GM12891 (cell line): ENCODE data around the gene AFDN.

Experiments
- POLR2A ChIP-seq: IDR thresholded peaks from 2 replicates; pipeline ENCODE4 v1.6.1; 2011; ENCODE audit warnings: low read depth, low read length, control low read depth
- POLR2AphosphoS5 ChIP-seq: IDR thresholded peaks from 2 replicates; pipeline ENCODE4 v1.6.1; 2011; ENCODE audit warnings: low read depth, low read length, control low read depth
- POU2F2 ChIP-seq: IDR thresholded peaks from 2 replicates; pipeline ENCODE4 v1.6.1; 2011; ENCODE audit warnings: low read depth, mild to moderate bottlenecking, control low read depth, low read length, moderate library complexity
- TAF1 ChIP-seq: IDR thresholded peaks from 2 replicates; pipeline ENCODE4 v1.6.1; 2011; ENCODE audit warnings: low read depth, low read length, control low read depth

DNA sequence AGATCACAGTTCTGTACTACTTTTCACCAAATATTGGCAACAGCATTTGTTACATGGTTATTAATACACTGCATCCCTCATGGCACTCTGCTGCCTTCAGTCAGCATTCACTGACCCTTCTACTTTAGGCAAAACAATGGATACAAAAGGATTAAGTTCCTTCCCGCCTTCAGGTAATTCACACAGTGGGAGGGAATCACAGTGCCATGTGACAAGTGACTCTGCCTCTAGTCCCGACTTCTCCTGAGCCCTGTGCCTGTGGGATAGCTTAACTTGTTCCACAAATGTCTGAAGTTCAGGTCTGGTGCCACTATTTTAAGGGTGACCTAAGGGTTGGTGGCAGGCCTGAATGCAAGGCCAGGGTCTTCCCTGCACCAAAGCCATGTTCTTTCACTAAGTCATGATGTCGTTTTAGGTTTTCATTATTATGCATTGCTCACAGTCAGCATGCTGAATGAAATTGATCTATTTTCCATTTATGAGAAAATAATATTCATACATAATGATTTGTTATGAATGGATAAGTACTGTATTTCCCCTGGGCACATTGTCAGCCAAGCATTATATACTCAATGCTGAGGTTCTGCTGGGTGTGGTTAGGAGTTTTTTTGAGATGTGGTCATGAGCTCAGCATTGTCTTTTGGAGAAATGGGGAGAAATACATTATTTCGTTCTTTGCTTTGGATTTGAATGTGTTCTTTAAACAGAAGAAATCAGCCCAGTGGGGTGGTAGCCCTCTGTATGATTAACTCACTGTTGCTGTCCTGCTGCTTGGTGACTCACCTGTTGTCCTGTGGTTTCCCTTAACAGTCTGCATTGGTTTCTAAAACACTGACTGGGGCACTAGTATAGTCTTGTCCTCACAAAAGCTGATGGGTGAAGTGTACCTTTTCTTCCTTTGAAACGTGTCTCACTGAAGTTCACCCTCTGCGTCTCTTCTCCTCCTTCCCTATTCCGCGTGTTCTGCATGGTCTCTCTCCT is 66.4 kb downstream of the AFDN start:
- no peak for TF ChIP-seq POLR2A
- TF ChIP-seq TAF1 = no peak
- TF ChIP-seq POU2F2 = no peak
- TF ChIP-seq POLR2AphosphoS5 = no peak
